GM19025 (cell line): ENCODE measurements around the gene BTN1A1.
A peak's percentile ranks its signal among the peaks of the same experiment; 100 is the strongest.
"Not testable (repeated sequence)": the region's sequence is repeated elsewhere in the genome, so short reads cannot be mapped to it uniquely, and the experiment has no call there.

ENCODE experiments used
- ATAC-seq: cut with Tn5 transposase; IDR thresholded peaks from one replicate; pipeline ENCODE4 v1.9.1; 2021; ENCODE audit warnings: mild to moderate bottlenecking, low read depth, moderate library complexity; ENCODE audit not compliant: unreplicated experiment

The BTN1A1 gene

GRCh38 chr6:26500102-26500501, at the start of gene BTN1A1:
Gene BTN1A1, plus strand, starts transcription at chr6:26500303. Its CDS starts 984 bp downstream, at chr6:26501287.
- no peak for ATAC-seq

GRCh38 chr6:26452631-26453235, 47.4 kb upstream of the BTN1A1 start:
- ATAC-seq = no peak

GRCh38 chr6:26454631-26455030, 45.5 kb upstream of the BTN1A1 start:
- ATAC-seq = no peak

GRCh38 chr6:26455357-26455970, 44.6 kb upstream of the BTN1A1 start:
- no peak for ATAC-seq

- ATAC-seq = peak; percentile 33
Observed at GRCh38 chr6:26457264-26457805, 42.8 kb upstream of the BTN1A1 start.

GRCh38 chr6:26457806-26458688, 42.1 kb upstream of the BTN1A1 start, which contains the start of gene BTN2A1:
Gene BTN2A1, plus strand, starts transcription at chr6:26457955. Its CDS starts 682 bp downstream, at chr6:26458637.
- ATAC-seq = peak; percentile 94

- ATAC-seq = no peak
Observed at GRCh38 chr6:26459023-26459810, 40.9 kb upstream of the BTN1A1 start.

GRCh38 chr6:26461353-26461752, 38.8 kb upstream of the BTN1A1 start:
- not testable (repeated sequence) for ATAC-seq

- ATAC-seq = no peak
Observed at GRCh38 chr6:26464014-26464413, 36.1 kb upstream of the BTN1A1 start.

GRCh38 chr6:26464416-26465131, 35.5 kb upstream of the BTN1A1 start:
- no peak for ATAC-seq

GRCh38 chr6:26465776-26466175, 34.3 kb upstream of the BTN1A1 start:
- ATAC-seq = no peak

- ATAC-seq = no peak
Observed at GRCh38 chr6:26468829-26469228, 31.3 kb upstream of the BTN1A1 start.

- no peak for ATAC-seq
Observed at GRCh38 chr6:26470643-26471042, 29.5 kb upstream of the BTN1A1 start.

- ATAC-seq = no peak
Observed at GRCh38 chr6:26471970-26472369, 28.1 kb upstream of the BTN1A1 start.

GRCh38 chr6:26472549-26473290, 27.4 kb upstream of the BTN1A1 start:
- no peak for ATAC-seq

GRCh38 chr6:26473429-26473757, 26.7 kb upstream of the BTN1A1 start:
- ATAC-seq = no peak

- ATAC-seq = peak; percentile 90
Observed at GRCh38 chr6:26473758-26474438, 26.2 kb upstream of the BTN1A1 start.

- no peak for ATAC-seq
Observed at GRCh38 chr6:26474439-26474881, 25.6 kb upstream of the BTN1A1 start.
